NCI-H1694 treated with DMSO at 0.1 percent for 48 hours (cell line): Measurements from ENCODE around the gene TUBGCP2.

Experiments used
- DNase-seq: peaks from one replicate; lab custom pipeline; 2025; lab: John Stamatoyannopoulos, UW

The TUBGCP2 gene

DNA sequence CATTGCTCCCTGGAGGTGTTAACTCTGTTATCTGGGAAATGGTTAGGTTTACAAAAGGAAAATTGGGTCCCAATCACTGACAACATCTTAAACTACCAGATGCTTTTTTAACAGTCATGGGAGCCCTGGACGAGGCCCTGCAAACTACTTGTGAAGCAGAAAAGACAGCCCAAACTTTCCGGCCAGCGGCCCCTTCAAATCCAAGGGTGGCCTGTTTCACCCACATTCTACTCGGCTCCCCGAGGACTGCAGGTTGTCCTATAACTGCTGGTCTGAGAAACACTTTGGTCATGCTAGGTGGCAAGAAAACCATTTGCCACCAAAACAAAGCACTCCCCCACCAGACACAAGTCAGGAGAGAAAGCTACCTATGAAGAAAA is 2.6 kb downstream of the TUBGCP2 start:
- DNase-seq: no peak

- DNase-seq: no peak
These were observed 5.5 kb downstream of the TUBGCP2 start for GRCh38 chr10:133303206-133303605.

DNA sequence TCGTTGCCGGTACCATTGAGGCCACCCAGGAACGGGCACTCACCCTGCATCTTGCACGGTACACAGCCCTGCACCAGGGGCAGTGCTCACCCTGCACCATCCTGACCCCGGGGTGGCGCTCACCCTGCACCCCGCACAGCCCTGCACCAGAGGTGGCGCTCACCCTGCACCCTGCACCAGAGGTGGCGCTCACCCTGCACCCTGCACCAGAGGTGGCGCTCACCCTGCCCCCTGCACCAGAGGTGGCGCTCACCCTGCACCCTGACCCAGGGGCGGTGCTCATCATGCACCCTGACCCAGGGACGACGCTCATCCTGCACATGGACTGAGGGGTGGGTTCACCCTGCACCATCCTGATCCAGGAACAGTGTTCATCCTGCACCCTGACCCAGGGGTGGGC is 6.4 kb downstream of the TUBGCP2 start:
- no peak for DNase-seq

- no peak for DNase-seq
These were observed 8.9 kb downstream of the TUBGCP2 start for GRCh38 chr10:133299738-133300137.

DNA sequence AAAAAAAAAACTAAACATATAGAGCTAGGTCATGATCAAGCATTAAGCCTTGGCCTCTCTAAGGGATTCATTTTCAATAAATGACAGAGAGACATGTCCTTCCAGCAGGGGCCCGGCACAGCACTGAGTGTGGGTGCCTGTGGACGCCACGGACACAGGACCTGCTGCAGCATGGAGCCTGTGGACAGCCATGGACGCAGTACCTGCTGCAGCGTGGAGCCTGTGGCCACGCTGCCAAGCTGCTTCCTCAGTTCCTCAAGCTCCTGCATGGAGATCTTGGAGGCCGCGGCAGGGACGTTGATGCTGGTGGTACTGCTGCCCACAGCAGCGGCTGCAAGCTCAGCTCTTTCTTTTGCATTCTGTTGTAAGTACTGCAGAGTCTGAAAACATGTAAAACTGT is 9.4 kb downstream of the TUBGCP2 start:
- DNase-seq: no peak

DNA sequence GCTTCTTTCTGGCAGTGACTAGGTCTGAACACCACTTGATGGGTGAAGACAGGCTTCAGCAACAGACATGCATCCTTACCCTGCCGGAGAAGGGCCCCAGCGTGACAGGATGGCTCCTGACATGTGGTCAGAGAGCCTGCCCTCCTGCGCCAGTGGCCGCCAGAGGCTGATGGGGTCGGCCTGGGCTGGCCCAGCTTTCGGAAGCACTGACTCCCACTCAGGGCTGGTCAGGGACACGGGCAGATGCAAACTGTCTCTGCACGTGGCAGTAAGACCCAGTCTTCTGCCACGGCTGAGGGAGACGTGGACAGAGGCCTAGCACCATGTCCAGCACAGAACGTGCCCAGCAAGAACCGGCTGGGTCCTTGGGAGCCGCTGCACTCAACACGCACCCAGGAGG is 10.2 kb downstream of the TUBGCP2 start:
- no peak for DNase-seq

GRCh38 chr10:133297504-133297903 is 11.2 kb downstream of the TUBGCP2 start:
- DNase-seq: no peak

- DNase-seq: no peak
These were observed 13.0 kb downstream of the TUBGCP2 start for GRCh38 chr10:133295426-133296320.

DNA sequence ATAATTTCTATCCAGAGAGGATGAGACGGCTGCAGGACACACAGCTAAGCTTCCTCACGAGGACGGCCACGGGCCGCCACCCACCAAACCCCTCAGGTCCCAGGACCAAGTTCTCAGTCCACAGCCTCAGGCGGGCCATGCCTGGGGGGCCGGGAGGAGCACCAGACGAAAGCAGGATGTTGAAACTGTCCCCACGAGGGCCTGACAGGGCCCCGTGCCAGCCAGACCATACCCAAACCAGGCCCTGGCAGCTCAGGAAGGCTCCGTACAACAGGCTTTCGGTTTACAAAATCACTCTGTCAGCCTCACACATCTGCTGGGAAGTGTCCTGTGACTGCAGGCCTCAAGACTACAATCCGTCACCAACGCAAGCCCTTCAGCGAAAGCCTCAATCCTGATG is 14.5 kb downstream of the TUBGCP2 start:
- DNase-seq: no peak

DNA sequence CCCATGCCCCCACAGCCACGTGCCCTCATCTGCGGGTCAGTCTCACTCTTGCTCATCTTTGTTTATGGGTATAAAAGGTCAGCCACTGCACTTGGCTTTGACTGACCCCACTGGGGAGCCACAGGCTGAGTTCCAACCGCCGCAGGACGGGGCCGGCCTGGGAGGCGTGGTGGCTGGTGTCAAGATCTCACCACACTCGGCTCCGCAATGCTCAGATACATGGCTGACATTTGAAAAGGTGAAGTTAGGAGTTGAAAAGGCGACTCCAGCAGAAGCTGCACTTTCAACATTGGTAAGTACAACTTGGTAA is 14.9 kb downstream of the TUBGCP2 start:
- DNase-seq: no peak

DNA sequence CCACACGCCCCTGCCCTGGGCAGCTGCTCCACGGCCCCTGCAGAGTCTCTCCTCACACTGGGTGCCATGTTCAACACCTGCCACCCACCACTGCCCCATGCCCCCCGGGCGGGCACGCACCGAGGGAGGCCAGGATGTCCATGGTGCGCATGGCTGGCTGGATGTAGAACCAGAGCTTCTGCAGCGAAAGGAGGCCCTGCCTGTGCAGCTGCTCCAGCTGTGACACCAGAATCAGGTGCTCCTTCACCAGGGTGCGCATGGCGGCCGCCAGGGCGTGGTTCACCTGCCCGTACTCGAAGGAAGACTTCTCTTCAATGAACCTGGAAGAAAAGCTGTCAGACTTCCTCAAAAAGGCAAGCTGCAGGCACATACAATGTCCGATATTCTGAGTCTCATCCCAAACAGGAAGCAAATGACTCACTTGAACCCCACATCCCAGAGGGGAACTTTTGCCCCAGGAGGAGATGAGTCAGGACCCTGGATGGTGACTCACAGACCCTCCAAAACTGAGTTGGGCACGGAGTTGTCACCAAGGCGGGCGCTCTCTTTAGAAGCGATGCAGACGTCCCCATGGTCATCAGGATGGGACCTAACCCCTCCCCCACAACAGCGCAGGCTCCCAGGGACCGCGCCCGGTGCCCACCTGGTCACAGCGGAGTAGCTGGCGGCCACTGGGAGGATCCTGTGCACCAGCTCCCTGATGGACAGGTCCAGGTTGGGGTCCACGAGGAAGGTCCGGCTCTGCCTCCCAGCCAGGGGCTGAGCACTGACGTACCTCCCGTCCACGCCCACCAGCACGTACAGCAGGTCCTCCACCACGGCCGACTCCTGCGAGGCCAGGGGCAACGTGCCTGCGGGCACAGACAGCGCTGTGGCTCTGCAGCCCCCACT is 15.5 kb downstream of the TUBGCP2 start:
- no peak for DNase-seq

DNA sequence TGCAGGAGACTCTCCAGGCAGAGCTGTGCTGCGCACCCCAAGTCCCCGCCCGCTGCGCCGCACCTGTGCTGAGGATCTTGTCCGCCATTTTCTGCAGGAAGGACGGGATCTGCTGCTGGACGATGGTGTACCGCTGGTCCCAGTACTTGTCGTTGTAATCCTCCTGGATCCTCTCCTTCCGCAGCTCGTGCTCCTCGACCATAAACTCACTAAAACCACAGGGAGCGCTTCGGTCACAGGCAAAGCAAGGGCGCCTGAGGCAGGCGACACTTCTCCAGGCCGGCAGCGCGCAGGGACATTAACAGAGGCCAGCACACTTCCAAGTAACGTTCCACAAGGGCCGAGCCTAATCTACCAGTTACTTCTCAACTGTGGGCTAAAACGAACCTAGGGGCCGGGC is 18.9 kb downstream of the TUBGCP2 start:
- no peak for DNase-seq

GRCh38 chr10:133287832-133288500 is 20.7 kb downstream of the TUBGCP2 start:
- DNase-seq: no peak

DNA sequence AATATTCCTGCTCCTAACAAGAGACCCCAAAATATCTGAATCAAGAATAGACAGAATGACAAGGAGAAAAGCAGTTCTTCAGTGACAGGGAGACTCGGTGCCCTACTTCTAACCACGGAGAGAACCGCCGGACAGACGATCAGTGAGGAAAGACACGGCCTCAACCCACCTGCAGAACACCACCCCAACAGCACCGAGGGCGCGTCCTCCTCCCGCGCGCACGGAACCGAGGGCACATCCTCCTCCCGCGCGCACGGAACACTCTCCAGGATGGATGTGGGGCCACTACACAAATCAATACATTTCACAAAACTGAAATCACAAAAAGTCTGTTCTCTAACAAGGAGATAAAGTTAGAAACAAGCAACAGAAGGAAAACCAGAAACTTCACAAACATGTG is 22.3 kb downstream of the TUBGCP2 start:
- DNase-seq: no peak

GRCh38 chr10:133285217-133285616 is 23.5 kb downstream of the TUBGCP2 start:
- DNase-seq: no peak

DNA sequence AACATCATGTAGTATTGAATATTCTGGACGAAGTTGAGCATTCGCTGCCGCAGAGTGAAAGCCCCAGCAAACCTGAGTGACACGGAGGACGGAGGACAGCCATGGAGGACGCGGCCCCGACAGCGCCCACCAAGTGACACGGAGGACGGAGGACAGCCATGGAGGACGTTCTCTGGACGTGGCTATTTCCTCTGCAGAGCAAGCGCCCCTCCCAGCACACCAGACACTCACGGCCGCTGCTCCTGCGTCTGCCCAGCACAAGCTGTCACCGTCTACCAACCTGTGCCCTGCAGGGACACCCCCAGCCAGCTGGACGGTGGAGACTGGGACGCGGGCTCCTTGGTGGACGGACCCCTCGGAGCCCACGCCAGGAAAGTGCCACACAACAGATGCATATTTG is 24.7 kb downstream of the TUBGCP2 start:
- no peak for DNase-seq

DNA sequence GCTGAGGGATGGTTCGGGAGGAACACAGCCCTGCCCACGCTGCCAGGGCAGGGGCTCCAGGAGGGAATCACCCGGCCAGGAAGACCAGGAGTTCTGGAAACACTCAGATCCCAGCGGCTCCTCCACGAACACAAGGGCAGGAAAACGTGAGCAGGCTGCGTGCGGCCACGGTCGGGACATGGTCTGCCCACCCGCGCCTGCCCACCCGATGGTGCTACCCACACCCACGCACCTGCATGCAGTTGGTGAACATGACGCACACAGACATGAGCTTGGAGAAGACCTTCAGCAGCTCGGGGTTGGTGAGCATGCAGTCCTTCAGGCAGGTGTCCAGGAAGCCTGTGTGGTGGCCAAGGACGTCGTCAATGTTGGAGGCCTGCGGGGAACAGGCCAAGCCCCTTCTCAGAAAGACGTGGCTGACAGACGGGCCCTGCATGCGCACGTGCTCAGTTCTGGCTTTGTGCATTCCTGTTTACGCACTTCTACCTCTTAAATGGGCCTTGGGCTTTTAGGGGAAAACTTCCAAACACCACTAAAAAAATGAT is 25.8 kb downstream of the TUBGCP2 start:
- no peak for DNase-seq

DNA sequence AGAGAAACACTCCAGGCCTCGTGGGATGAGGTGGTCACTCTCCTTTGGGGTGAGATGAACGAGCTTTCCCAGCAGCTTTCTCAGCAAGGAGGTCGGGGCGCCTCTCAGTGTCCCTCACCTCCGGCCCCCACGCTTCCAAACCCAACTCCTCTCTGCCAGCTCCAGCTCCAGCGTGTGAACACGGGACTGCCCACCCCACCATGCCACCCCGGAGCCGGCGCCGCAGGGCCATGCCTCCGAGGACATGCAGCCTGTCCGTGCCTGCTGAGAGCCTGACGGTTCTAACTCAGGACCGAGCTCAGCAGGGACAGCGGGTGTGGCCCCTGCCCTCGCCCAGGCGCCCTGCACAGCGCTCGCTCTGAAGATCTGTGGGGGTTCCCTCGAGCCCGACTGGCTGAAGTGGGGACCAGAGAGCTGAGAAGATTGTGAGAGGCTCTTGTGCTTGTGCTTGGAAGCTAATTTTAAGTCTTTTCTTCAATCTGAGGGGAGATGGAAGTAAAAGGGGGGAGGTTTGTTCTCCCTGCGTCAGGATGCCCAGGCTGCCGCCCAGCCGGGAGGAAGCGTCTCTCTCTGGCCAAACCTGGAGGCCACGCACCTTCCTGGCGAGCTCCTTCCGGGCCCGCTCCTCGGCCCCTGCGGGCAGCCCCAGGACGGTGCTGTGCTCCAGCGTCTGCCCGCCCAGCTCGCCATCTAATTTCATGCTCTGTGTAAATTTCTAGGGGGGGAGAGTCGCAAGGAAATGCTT is 26.9 kb downstream of the TUBGCP2 start:
- DNase-seq: no peak

DNA sequence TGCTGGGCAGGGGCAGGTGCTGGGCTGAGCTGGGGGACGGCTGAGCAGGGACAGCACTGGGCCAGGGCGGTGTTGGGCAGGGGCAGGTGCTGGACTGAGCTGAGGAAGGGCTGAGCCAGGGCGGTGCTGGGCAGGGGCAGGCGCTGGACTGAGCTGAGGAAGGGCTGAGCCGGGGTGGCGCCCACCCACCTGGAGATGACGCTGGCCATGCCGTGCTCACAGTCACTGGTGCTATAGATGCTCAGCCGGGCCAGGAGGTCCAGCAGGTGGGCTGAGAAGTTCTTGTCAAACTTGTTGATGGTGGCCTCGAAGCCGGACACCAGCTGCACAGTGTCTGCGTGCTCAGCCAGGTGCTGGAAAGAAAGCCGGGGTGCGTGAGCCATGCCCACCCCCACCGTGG is 27.6 kb downstream of the TUBGCP2 start:
- no peak for DNase-seq

- no peak for DNase-seq
These were observed 28.1 kb downstream of the TUBGCP2 start for GRCh38 chr10:133280391-133281059.
